ENCODE data around the gene MSRB1.
A peak's percentile ranks its signal among the peaks of the same experiment; 100 is the strongest.
"Not testable (repeated sequence)": the region's sequence is repeated elsewhere in the genome, so short reads cannot be mapped to it uniquely, and the experiment has no call there.

Gene MSRB1

GRCh38 chr16:1932050-1933028 lies 10.7 kb downstream of the MSRB1 start:
- H3K4me1 ChIP-seq (ENCODE audit: control insufficient read depth, insufficient read depth, low read length): 0 out of 2 replicates have a peak, but pooled peaks cover 2% of the 10 kb centered on the region
- no peak overlapping the region for H3K27ac ChIP-seq (ENCODE audit: low read depth, low read length)
- no peaks in the 10 kb centered on the region for H3K9me3 ChIP-seq (ENCODE audit: control insufficient read depth, insufficient read depth, low read length)
- no peak overlapping the region for H3K4me3 ChIP-seq (ENCODE audit: low read depth, low read length)
- H3K9ac ChIP-seq (ENCODE audit: low read depth, low read length): no peak overlapping the region
- H3K36me3 ChIP-seq (ENCODE audit: control insufficient read depth, insufficient read depth, low read length): no peaks in the 10 kb centered on the region
- H3K27me3 ChIP-seq (ENCODE audit: control insufficient read depth, insufficient read depth, low read length): peaks cover 6% of the 10 kb centered on the region

GRCh38 chr16:1930338-1930720 lies 12.7 kb downstream of the MSRB1 start:
- 0 out of 2 replicates have a peak, but pooled peaks cover 2% of the 10 kb centered on the region for H3K4me1 ChIP-seq (ENCODE audit: control insufficient read depth, insufficient read depth, low read length)
- H3K9me3 ChIP-seq (ENCODE audit: control insufficient read depth, insufficient read depth, low read length): no peaks in the 10 kb centered on the region
- H3K27ac ChIP-seq (ENCODE audit: low read depth, low read length): no peak overlapping the region
- no peak overlapping the region for H3K4me3 ChIP-seq (ENCODE audit: low read depth, low read length)
- peaks cover 6% of the 10 kb centered on the region for H3K27me3 ChIP-seq (ENCODE audit: control insufficient read depth, insufficient read depth, low read length)
- H3K36me3 ChIP-seq (ENCODE audit: control insufficient read depth, insufficient read depth, low read length): no peaks in the 10 kb centered on the region
- H3K9ac ChIP-seq (ENCODE audit: low read depth, low read length): no peak overlapping the region

GRCh38 chr16:1929578-1930337 lies 13.2 kb downstream of the MSRB1 start:
- Histone ChIP-seq H3K9me3 (ENCODE audit: control insufficient read depth, insufficient read depth, low read length) (no peaks in the 10 kb centered on the region), H3K27me3 (ENCODE audit: control insufficient read depth, insufficient read depth, low read length) (peaks cover 8% of the 10 kb centered on the region), H3K36me3 (ENCODE audit: control insufficient read depth, insufficient read depth, low read length) (no peaks in the 10 kb centered on the region), H3K4me3 (ENCODE audit: low read depth, low read length) (peak overlapping the region; percentile 62), H3K4me1 (ENCODE audit: control insufficient read depth, insufficient read depth, low read length) (0 out of 2 replicates have a peak, but pooled peaks cover 2% of the 10 kb centered on the region), H3K9ac (ENCODE audit: low read depth, low read length) (no peak overlapping the region), H3K27ac (ENCODE audit: low read depth, low read length) (no peak overlapping the region)

GRCh38 chr16:1929105-1929504 lies 13.9 kb downstream of the MSRB1 start:
- Histone ChIP-seq H3K36me3 (ENCODE audit: control insufficient read depth, insufficient read depth, low read length) (no peaks in the 10 kb centered on the region), H3K27ac (ENCODE audit: low read depth, low read length) (no peak overlapping the region), H3K4me1 (ENCODE audit: control insufficient read depth, insufficient read depth, low read length) (0 out of 2 replicates have a peak, but pooled peaks cover 2% of the 10 kb centered on the region), H3K9ac (ENCODE audit: low read depth, low read length) (no peak overlapping the region), H3K4me3 (ENCODE audit: low read depth, low read length) (peak overlapping the region; percentile 62), H3K27me3 (ENCODE audit: control insufficient read depth, insufficient read depth, low read length) (peaks cover 15% of the 10 kb centered on the region), H3K9me3 (ENCODE audit: control insufficient read depth, insufficient read depth, low read length) (no peaks in the 10 kb centered on the region)

- Histone ChIP-seq H3K27me3 (ENCODE audit: control insufficient read depth, insufficient read depth, low read length) (peaks cover 38% of the 10 kb centered on the region), H3K27ac (ENCODE audit: low read depth, low read length) (no peak overlapping the region), H3K4me1 (ENCODE audit: control insufficient read depth, insufficient read depth, low read length) (0 out of 2 replicates have a peak, but pooled peaks cover 2% of the 10 kb centered on the region), H3K4me3 (ENCODE audit: low read depth, low read length) (no peak overlapping the region), H3K36me3 (ENCODE audit: control insufficient read depth, insufficient read depth, low read length) (no peaks in the 10 kb centered on the region), H3K9ac (ENCODE audit: low read depth, low read length) (no peak overlapping the region), H3K9me3 (ENCODE audit: control insufficient read depth, insufficient read depth, low read length) (no peaks in the 10 kb centered on the region)
Measured at GRCh38 chr16:1926271-1926670, 16.7 kb downstream of the MSRB1 start.

- H3K27ac ChIP-seq (ENCODE audit: low read depth, low read length): no peak overlapping the region
- no peak overlapping the region for H3K9ac ChIP-seq (ENCODE audit: low read depth, low read length)
- no peaks in the 10 kb centered on the region for H3K36me3 ChIP-seq (ENCODE audit: control insufficient read depth, insufficient read depth, low read length)
- H3K4me1 ChIP-seq (ENCODE audit: control insufficient read depth, insufficient read depth, low read length): 0 out of 2 replicates have a peak, but pooled peaks cover 2% of the 10 kb centered on the region
- 0 out of 2 replicates have a peak overlapping the region, but pooled peaks have one; percentile 38 for H3K4me3 ChIP-seq (ENCODE audit: low read depth, low read length)
- H3K27me3 ChIP-seq (ENCODE audit: control insufficient read depth, insufficient read depth, low read length): peaks cover 53% of the 10 kb centered on the region
- no peaks in the 10 kb centered on the region for H3K9me3 ChIP-seq (ENCODE audit: control insufficient read depth, insufficient read depth, low read length)
Measured at GRCh38 chr16:1924095-1924494, 18.9 kb downstream of the MSRB1 start.

GRCh38 chr16:1923299-1924034 lies 19.5 kb downstream of the MSRB1 start:
- Histone ChIP-seq H3K9ac (ENCODE audit: low read depth, low read length) (no peak overlapping the region), H3K27me3 (ENCODE audit: control insufficient read depth, insufficient read depth, low read length) (peaks cover 60% of the 10 kb centered on the region), H3K4me3 (ENCODE audit: low read depth, low read length) (peak overlapping the region; percentile 38; the same call in 1 of the 2 replicates), H3K9me3 (ENCODE audit: control insufficient read depth, insufficient read depth, low read length) (no peaks in the 10 kb centered on the region), H3K36me3 (ENCODE audit: control insufficient read depth, insufficient read depth, low read length) (no peaks in the 10 kb centered on the region), H3K4me1 (ENCODE audit: control insufficient read depth, insufficient read depth, low read length) (no peaks in the 10 kb centered on the region), H3K27ac (ENCODE audit: low read depth, low read length) (no peak overlapping the region)

GRCh38 chr16:1922357-1922756 lies 20.6 kb downstream of the MSRB1 start:
- Histone ChIP-seq H3K27ac (ENCODE audit: low read depth, low read length) (no peak overlapping the region), H3K9me3 (ENCODE audit: control insufficient read depth, insufficient read depth, low read length) (no peaks in the 10 kb centered on the region), H3K4me1 (ENCODE audit: control insufficient read depth, insufficient read depth, low read length) (peaks cover 5% of the 10 kb centered on the region; the same call in 1 of the 2 replicates), H3K4me3 (ENCODE audit: low read depth, low read length) (no peak overlapping the region), H3K36me3 (ENCODE audit: control insufficient read depth, insufficient read depth, low read length) (no peaks in the 10 kb centered on the region), H3K27me3 (ENCODE audit: control insufficient read depth, insufficient read depth, low read length) (peaks cover 70% of the 10 kb centered on the region), H3K9ac (ENCODE audit: low read depth, low read length) (no peak overlapping the region)

GRCh38 chr16:1920727-1921171 lies 22.2 kb downstream of the MSRB1 start:
- H3K9ac ChIP-seq (ENCODE audit: low read depth, low read length): no peak overlapping the region
- peaks cover 11% of the 10 kb centered on the region; the same call in 1 of the 2 replicates for H3K4me1 ChIP-seq (ENCODE audit: control insufficient read depth, insufficient read depth, low read length)
- H3K36me3 ChIP-seq (ENCODE audit: control insufficient read depth, insufficient read depth, low read length): no peaks in the 10 kb centered on the region
- no peak overlapping the region; the same call in 1 of the 2 replicates for H3K4me3 ChIP-seq (ENCODE audit: low read depth, low read length)
- H3K27me3 ChIP-seq (ENCODE audit: control insufficient read depth, insufficient read depth, low read length): peaks cover 86% of the 10 kb centered on the region
- no peak overlapping the region for H3K27ac ChIP-seq (ENCODE audit: low read depth, low read length)
- no peaks in the 10 kb centered on the region for H3K9me3 ChIP-seq (ENCODE audit: control insufficient read depth, insufficient read depth, low read length)

- H3K27ac ChIP-seq (ENCODE audit: low read depth, low read length); H3K9me3 ChIP-seq (ENCODE audit: control insufficient read depth, insufficient read depth, low read length); H3K9ac ChIP-seq (ENCODE audit: low read depth, low read length); H3K36me3 ChIP-seq (ENCODE audit: control insufficient read depth, insufficient read depth, low read length); H3K4me3 ChIP-seq (ENCODE audit: low read depth, low read length): not testable (repeated sequence)
- peaks cover 11% of the 10 kb centered on the region; the same call in 1 of the 2 replicates for H3K4me1 ChIP-seq (ENCODE audit: control insufficient read depth, insufficient read depth, low read length)
- H3K27me3 ChIP-seq (ENCODE audit: control insufficient read depth, insufficient read depth, low read length): peaks cover 90% of the 10 kb centered on the region
Measured at GRCh38 chr16:1920122-1920521, 22.9 kb downstream of the MSRB1 start.

All from HUES48 (cell line).